Measurements from ENCODE around the gene ZNF236.

DNA sequence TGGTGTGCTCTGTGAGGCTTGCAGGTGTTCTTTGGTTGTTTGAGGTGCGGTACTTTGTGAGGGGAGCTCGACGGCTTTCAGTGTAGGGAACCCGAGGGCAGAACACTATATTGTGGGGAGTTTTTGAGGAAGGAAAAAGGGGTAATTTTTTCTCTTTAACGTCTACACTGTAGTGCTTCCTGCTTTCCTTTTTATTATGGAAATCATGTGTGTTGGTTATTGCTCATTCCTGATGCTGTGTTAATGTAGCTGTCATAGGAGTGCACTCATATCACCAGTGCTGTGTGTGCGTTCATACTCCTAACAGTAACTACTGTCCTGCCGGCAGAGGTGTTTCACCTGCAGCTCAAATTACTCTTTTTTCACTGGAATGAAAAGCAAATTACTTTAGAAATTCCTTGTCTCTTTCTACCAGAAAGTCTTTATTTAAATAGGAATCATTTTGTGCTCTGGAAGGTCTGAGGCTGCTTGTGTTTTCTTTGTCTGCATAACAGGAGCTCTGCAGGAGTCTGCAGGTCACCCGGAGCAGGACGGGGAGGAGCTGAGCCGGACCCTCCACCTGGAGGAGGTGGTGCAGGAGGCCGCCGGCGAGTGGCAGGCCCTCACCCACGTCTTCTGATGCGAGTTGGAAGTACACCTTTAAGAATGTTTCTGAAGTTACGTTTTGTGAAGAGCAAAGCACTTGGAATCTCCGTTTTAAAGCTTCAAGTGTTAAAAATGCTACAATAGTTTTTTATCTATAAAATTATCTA lies 145.5 kb downstream of the ZNF236 start:
- TF ChIP-seq, protein P1, sequence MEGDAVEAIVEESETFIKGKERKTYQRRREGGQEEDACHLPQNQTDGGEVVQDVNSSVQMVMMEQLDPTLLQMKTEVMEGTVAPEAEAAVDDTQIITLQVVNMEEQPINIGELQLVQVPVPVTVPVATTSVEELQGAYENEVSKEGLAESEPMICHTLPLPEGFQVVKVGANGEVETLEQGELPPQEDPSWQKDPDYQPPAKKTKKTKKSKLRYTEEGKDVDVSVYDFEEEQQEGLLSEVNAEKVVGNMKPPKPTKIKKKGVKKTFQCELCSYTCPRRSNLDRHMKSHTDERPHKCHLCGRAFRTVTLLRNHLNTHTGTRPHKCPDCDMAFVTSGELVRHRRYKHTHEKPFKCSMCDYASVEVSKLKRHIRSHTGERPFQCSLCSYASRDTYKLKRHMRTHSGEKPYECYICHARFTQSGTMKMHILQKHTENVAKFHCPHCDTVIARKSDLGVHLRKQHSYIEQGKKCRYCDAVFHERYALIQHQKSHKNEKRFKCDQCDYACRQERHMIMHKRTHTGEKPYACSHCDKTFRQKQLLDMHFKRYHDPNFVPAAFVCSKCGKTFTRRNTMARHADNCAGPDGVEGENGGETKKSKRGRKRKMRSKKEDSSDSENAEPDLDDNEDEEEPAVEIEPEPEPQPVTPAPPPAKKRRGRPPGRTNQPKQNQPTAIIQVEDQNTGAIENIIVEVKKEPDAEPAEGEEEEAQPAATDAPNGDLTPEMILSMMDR (IDR thresholded peaks at IDR 0.05) = no peak
- TF ChIP-seq POLR2A (IDR thresholded peaks at IDR 0.05) = no peak

Measured in sigmoid colon (tissue), 3 donors.